HepG2 (cell line): ENCODE results near the gene MB.

Experiments used
- ATF6 ChIP-seq: sonication (generic); formaldehyde crosslinking; conservative IDR thresholded peaks from 2 replicates; pipeline ENCODE4 v1.4.0; 2020; ENCODE audit warnings: missing genetic modification reagents
- CEBPB ChIP-seq: IDR thresholded peaks from 2 replicates; pipeline ENCODE4 v1.6.1; 2011; ENCODE audit warnings: low read depth, low read length, improper control_type of control experiment, borderline replicate concordance
- CTCF ChIP-seq: sonication (generic); formaldehyde crosslinking; IDR thresholded peaks from 2 replicates; pipeline ENCODE4 v1.5.0; 2020; ENCODE audit warnings: mild to moderate bottlenecking, missing genetic modification reagents, moderate library complexity
- MED8 ChIP-seq: sonication (generic); formaldehyde crosslinking; IDR thresholded peaks from 2 replicates; pipeline ENCODE4 v1.8.1; 2023; ENCODE audit warnings: mild to moderate bottlenecking, missing genetic modification reagents; ENCODE audit not compliant: insufficient replicate concordance
- NFATC3 ChIP-seq: sonication (generic); formaldehyde crosslinking; IDR thresholded peaks from 2 replicates; pipeline ENCODE4 v1.5.1; 2020; ENCODE audit warnings: mild to moderate bottlenecking, missing genetic modification reagents
- PHB2 ChIP-seq: fragments of 450-650 bp; IDR thresholded peaks from 2 replicates; pipeline ENCODE4 v1.6.1; 2018; ENCODE audit not compliant: partially characterized antibody
- POLR2A ChIP-seq, 2 experiments: IDR thresholded peaks; 2 replicates each; pipeline ENCODE4 v1.6.1; 2011; ENCODE audit warnings: low read depth in 2 of 2, low read length in 2 of 2, mild to moderate bottlenecking in 1 of 2, moderate library complexity in 1 of 2; ENCODE audit not compliant: insufficient read depth in 1 of 2
- REL ChIP-seq: sonication (generic); formaldehyde crosslinking; conservative IDR thresholded peaks from 2 replicates; pipeline ENCODE4 v1.8.0; 2022; ENCODE audit warnings: mild to moderate bottlenecking, missing genetic modification reagents, moderate library complexity
- ZNF234 ChIP-seq: sonication (generic); formaldehyde crosslinking; conservative IDR thresholded peaks from 2 replicates; pipeline ENCODE4 v1.5.1; 2020; ENCODE audit warnings: mild to moderate bottlenecking, missing genetic modification reagents
- ZNF770 ChIP-seq: sonication (generic); formaldehyde crosslinking; IDR thresholded peaks from 2 replicates; pipeline ENCODE4 v1.5.0; 2020; ENCODE audit warnings: mild to moderate bottlenecking, missing genetic modification reagents
- ZSCAN22 ChIP-seq: sonication (generic); formaldehyde crosslinking; IDR thresholded peaks from 2 replicates; pipeline ENCODE4 v1.4.0; 2020; ENCODE audit warnings: mild to moderate bottlenecking, missing genetic modification reagents

GRCh38 chr22:35564975-35565867 lies 51.9 kb downstream of the MB start:
- TF ChIP-seq POLR2A (IDR thresholded peaks at IDR 0.05; ENCODE audit: insufficient read depth in 1 of 2, low read depth in 2 of 2, low read length in 2 of 2) (no peak), PHB2 (no peak), MED8 (CRISPR knock-in tag) (no peak), REL (CRISPR knock-in tag) (no peak), ZSCAN22 (CRISPR knock-in tag) (no peak), ZNF770 (CRISPR knock-in tag) (no peak), NFATC3 (no peak), CTCF (CRISPR knock-in tag) (no peak), CEBPB (no peak), ZNF234 (CRISPR knock-in tag) (no peak), ATF6 (CRISPR knock-in tag) (no peak)
